ENCODE measurements around the gene ZBTB9. TPM values are rescaled to one million over a fixed set of nuclear protein-coding genes. Genes with fewer than 3 reads are reported as not detected.

The ZBTB9 gene
- total RNA-seq, 1 experiment from 2014 or later = 14.2 TPM

- intact Hi-C loops (cut with micrococcal nuclease) = loop anchor here (1.0 to 10.0 kb wide), 3 partner anchors 20 to 206 kb away; partner anchors contain the start of genes HSD17B8, KIFC1, RGL2 and RING1
- H3K36me3 ChIP-seq (ENCODE audit: control insufficient read depth in 1 of 2, insufficient read depth in 2 of 2, low read length in 2 of 2) = peaks cover 15 to 53% of the 10 kb centered on the region in 2 experiments
- peaks cover 20% of the 10 kb centered on the region for H3K79me2 ChIP-seq (ENCODE audit: insufficient read depth, low read length)
- H3K4me3 ChIP-seq (replicated peaks in 1 of 2; ENCODE audit: low read depth in 1 of 2, low read length in 2 of 2) = peak within 1 kb of the TSS; percentile 67 to 77
- ChIA-PET CTCF (interaction anchor here (1.2 kb wide), 1 partner anchor 7 kb away, joined by 3 read pairs; the partner anchor contains the start of gene CUTA), POLR2A (interaction anchor here (1.0 to 1.3 kb wide), 2 partner anchors 93 to 134 kb away, joined by 3 read pairs; partner anchors contain the start of genes B3GALT4 and ZBTB22), RAD21 (ENCODE audit: low non-redundant PET in 1 of 2, low total read pairs in 2 of 2, uncharacterized antibody in 2 of 2, unreplicated experiment in 2 of 2) (no interaction called here)
- H4K20me1 ChIP-seq (ENCODE audit: insufficient read depth) = no peaks in the 10 kb centered on the region
- peak; percentile 60 for DNase-seq (ENCODE audit: low read depth, low spot score)
- peak within 1 kb of the TSS; percentile 78 for H3K9ac ChIP-seq (ENCODE audit: low read length)
- no TSS peak for BruUV-seq (replicated peaks)
- peaks cover 5 to 18% of the 10 kb centered on the region in 2 experiments; a peak in 3 of 4 replicates for H3K4me1 ChIP-seq (ENCODE audit: control insufficient read depth in 1 of 2, insufficient read depth in 2 of 2, low read length in 2 of 2)
- ATAC-seq = peak; percentile 57
- no peaks in the 10 kb centered on the region for H3K9me2 ChIP-seq (ENCODE audit: insufficient read depth)
- H3K27ac ChIP-seq (ENCODE audit: low read depth, low read length) = peak within 1 kb of the TSS; percentile 78
- H2AFZ ChIP-seq (ENCODE audit: low read depth, low read length, poor library complexity, severe bottlenecking) = no peak within 1 kb of the TSS
- TF ChIP-seq CTCF (IDR thresholded peaks at IDR 0.05 in 2 of 3, conservative IDR thresholded peaks at IDR 0.05 in 1 of 3; ENCODE audit: borderline replicate concordance in 1 of 3, insufficient read depth in 1 of 3, low read depth in 2 of 3, low read length in 2 of 3) = peak in 1 of 3 experiments; percentile 11; a peak in 1 of 6 replicates
- no peak for TF ChIP-seq SRF (IDR thresholded peaks at IDR 0.05; ENCODE audit: low read depth)
- TF ChIP-seq POLR2A (IDR thresholded peaks at IDR 0.05; ENCODE audit: borderline replicate concordance, extremely low read depth, insufficient read depth, insufficient read length) = peak; percentile 38
- H3K4me2 ChIP-seq (ENCODE audit: low read length) = peak within 1 kb of the TSS; percentile 96
- H3K27me3 ChIP-seq (ENCODE audit: insufficient read depth, low read length) = no peaks in the 10 kb centered on the region
- H3K9me3 ChIP-seq (ENCODE audit: control insufficient read depth in 1 of 2, insufficient read depth in 1 of 2, low read depth in 1 of 2, low read length in 2 of 2) = no peaks in the 10 kb centered on the region
These were observed 43.4 kb upstream of the ZBTB9 start, which contains the start of gene PHF1 for GRCh38 chr6:33410711-33411631. Gene PHF1 (plus strand): TSS chr6:33411014. CDS start chr6:33412264, 1,250 bp downstream.

- Histone ChIP-seq H3K4me1 (ENCODE audit: control insufficient read depth in 1 of 2, insufficient read depth in 2 of 2, low read length in 2 of 2) (peaks cover 8 to 25% of the 10 kb centered on the region in 2 experiments; a peak in 3 of 4 replicates), H3K27me3 (ENCODE audit: insufficient read depth, low read length) (no peaks in the 10 kb centered on the region), H3K79me2 (ENCODE audit: insufficient read depth, low read length) (peaks cover 27% of the 10 kb centered on the region), H3K4me3 (replicated peaks in 1 of 2; ENCODE audit: low read depth in 1 of 2, low read length in 2 of 2) (peak overlapping the region; percentile 67 to 77), H3K9me2 (ENCODE audit: insufficient read depth) (no peaks in the 10 kb centered on the region), H3K9ac (ENCODE audit: low read length) (peak overlapping the region; percentile 78), H3K9me3 (ENCODE audit: control insufficient read depth in 1 of 2, insufficient read depth in 1 of 2, low read depth in 1 of 2, low read length in 2 of 2) (no peaks in the 10 kb centered on the region), H3K36me3 (ENCODE audit: control insufficient read depth in 1 of 2, insufficient read depth in 2 of 2, low read length in 2 of 2) (peaks cover 9 to 46% of the 10 kb centered on the region in 2 experiments; a peak in 3 of 4 replicates), H4K20me1 (ENCODE audit: insufficient read depth) (no peaks in the 10 kb centered on the region), H2AFZ (ENCODE audit: low read depth, low read length, poor library complexity, severe bottlenecking) (no peak overlapping the region), H3K4me2 (ENCODE audit: low read length) (peak overlapping the region; percentile 96), H3K27ac (ENCODE audit: low read depth, low read length) (0 out of 2 replicates have a peak overlapping the region, but pooled peaks have one; percentile 59)
- ATAC-seq (no peak), DNase-seq (ENCODE audit: low read depth, low spot score) (no peak)
- intact Hi-C loops (cut with micrococcal nuclease) = loop anchor here (5.0 to 10.0 kb wide), 2 partner anchors 114 to 207 kb away; partner anchors contain the start of genes HSD17B8, RGL2, RING1 and RXRB
- no TSS peak for BruUV-seq (replicated peaks)
- RAD21 ChIA-PET (ENCODE audit: low non-redundant PET in 1 of 2, low total read pairs in 2 of 2, uncharacterized antibody in 2 of 2, unreplicated experiment in 2 of 2) = no interaction called here
- no peak for TF ChIP-seq JUND (IDR thresholded peaks at IDR 0.05)
- no peak for TF ChIP-seq TCF7L2 (IDR thresholded peaks at IDR 0.05; ENCODE audit: borderline replicate concordance, extremely low read depth, insufficient read depth, insufficient read length)
- TF ChIP-seq EZH2phosphoT487 (IDR thresholded peaks at IDR 0.05; ENCODE audit: borderline replicate concordance) = no peak
- TF ChIP-seq EZH2 (IDR thresholded peaks at IDR 0.05) = no peak
- no peak for TF ChIP-seq CEBPB (IDR thresholded peaks at IDR 0.05; ENCODE audit: low read depth)
- POLR2A ChIA-PET = no interaction called here
- CTCF ChIA-PET = no interaction called here
These were observed 42.8 kb upstream of the ZBTB9 start for GRCh38 chr6:33411632-33412005.

Data from HCT116 (cell line).